Stimulated activated CD8-positive, alpha-beta memory T cell treated with anti-CD3 and anti-CD28 coated beads, Interleukin-4, amount 100 ng/mL, for 48 hours (primary cell): ENCODE measurements around the gene DYRK1A.

Experiments used
- DNase-seq: peaks from one replicate; pipeline ENCODE4 v3.0.0-alpha.2; 2020

The DYRK1A gene

GRCh38 chr21:37552496-37553029 is 186.0 kb downstream of the DYRK1A start:
- DNase-seq, result no peak

- no peak for DNase-seq
Observed at GRCh38 chr21:37553078-37553481, 186.5 kb downstream of the DYRK1A start.

GRCh38 chr21:37554661-37555379 is 188.2 kb downstream of the DYRK1A start:
- no peak for DNase-seq

- DNase-seq, result no peak
Observed at GRCh38 chr21:37555672-37556261, 189.2 kb downstream of the DYRK1A start.

- DNase-seq, result no peak
Observed at GRCh38 chr21:37557261-37557950, 190.8 kb downstream of the DYRK1A start.

DNA sequence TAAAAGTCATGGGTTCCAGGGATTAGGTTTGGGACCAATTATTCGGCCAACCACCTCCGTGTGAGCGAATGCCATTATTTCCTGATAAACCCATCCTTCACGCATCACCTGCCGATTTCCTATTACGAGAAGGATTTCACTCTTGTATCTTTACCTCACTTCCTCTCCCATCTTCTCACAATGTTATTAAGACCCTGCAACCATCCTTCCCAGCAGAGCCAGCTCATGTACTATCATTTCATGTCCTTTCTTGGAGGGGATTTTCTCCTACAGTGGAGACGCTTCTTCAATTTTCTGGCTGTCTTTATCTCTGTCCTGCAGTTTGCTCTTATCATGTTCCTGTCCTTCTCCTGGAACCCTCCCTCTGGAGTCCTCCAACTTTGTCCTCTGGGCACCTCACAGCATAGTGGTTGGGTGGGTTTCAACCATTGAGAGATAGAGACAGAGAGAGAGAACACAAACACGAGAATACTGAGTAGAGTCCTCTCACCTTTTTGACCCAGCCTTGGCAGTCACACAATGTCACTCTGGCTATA is 192.2 kb downstream of the DYRK1A start:
- no peak for DNase-seq

GRCh38 chr21:37560385-37560784 is 193.8 kb downstream of the DYRK1A start:
- DNase-seq, result no peak

DNA sequence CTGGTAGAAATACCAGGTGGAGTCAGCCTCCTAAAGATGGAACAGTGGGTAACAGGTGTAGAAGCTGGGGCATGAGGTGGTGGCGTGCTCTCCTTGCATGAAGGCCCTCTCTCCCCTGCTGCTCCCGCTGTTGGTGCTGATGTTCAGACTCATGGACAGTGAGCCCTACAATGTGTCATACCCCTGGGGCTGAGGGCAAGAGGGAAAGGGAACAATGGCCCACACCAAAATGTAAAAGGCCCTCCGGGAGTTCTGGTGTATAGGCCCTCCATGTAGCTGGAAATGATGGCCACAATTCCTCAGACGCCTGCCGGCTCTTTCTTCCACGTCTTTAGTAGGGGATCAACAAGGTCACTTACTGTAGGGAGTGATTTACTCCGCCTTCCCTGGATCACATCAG is 194.9 kb downstream of the DYRK1A start:
- DNase-seq, result no peak

DNA sequence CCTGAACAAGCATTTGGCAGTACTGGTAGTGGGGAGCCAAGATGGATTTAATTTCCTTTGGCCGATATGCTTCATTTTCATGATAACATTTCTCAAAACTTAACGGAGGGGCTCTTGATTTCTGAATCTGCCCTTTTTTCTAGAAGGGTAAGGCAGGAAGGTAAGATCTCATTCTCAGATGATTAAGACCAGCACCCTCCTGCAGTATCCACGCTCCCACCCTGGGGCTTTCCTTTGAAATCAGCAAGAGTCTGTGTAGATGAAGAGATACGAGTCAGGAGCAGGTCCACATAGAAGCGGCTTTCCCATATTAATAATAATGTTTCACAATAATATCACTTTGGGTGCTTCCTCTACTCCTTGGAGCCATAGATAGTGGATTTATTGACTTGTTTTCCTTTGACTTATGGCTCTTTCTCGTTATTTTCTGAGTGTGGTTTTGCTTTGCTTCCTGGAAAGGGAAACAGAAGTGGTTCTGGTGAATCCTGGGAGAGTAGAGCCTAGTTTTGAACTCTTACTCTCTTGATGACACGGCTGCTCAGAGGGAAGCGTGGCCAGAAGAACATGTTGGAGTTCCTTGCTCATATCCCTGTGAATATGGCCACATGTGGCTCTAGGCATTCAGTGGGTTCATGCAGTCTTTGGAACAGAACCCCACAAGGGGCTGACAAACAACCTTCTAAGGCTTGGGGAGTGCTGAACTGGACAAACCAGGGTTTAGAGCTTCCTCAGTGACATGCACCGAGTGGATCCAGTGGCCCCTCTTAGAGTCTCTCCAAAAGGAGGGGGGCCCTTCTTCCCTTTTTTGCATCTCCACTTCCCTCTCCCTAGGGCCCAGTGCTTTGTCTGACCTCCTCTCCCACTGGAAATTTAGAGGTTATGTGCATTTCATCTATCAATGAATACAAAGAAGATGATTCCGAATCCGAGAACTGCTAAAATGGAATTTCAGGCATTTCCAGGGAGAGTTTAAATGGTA is 195.7 kb downstream of the DYRK1A start:
- DNase-seq, result no peak

DNA sequence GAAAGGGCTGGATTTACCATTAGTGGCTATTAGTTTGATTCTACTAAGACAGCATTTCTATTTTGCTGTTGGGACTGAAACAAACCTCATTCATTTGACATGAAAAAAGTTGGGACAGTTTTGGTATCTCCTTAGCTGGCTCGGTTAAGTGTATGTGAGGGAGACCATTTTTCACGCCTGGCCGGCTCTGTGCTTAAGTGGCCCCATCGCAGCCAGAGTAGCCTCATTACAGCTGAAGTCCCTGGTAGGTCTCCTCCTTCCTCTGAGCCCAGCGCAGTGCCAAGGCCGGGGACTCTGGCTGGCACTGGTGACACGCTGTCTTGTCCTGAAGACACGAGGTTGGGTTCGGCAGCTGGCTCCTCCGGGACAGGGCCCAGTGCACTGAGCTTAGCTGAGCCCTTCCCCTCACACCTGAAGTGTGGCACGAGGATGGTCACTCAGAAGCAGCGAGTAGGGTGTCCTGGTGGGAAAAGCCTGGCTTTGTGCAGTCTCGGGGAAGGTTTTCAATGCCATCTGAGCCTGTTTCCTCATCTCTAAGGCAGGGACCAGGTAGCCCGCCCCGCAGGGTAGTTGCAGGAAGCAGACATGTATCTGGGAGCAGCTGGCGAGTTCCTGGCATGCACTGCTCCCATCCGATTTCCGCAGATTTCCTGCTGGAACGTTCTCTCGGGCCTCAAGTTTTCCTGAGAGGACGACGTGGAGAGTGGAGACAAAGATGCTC is 196.5 kb downstream of the DYRK1A start:
- DNase-seq, result peak; percentile 48

DNA sequence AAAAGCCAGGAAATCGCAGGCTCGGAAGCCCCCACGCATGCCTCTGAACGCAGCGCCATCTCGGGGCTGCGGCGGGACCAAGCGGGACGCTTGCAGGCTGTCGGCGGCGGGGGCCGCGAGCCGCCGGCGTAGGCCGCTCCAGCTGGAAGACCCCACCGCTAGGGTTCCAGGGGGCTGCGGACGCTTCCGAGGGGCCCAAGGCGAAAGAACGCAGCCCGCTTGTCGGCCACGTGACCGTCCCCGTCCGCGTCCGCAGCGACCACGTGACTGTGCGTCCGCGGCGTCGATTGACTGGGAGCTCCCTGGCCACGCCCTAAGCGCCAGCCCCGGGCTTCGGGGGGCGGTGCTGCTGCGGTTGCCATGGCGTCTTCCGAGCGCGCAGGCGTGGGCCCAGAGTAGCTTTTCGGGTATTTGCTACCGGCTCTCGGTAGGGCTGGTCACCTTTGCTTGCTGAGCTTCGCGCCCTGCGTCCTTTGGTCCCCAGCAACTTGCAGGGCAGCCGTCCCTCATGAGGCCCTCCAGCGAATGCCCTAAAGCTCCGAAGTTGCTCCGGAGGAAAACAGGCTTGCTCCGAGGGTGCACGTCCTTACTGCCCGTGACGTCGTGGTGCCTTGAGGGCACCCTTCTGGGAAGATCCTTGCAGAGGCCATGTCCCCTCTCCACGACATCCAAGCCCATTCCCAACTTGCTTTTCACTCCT is 197.2 kb downstream of the DYRK1A start:
- peak; percentile 92 for DNase-seq

- DNase-seq, result peak; percentile 91
Observed at GRCh38 chr21:37564341-37564923, 197.9 kb downstream of the DYRK1A start.

GRCh38 chr21:37564924-37565529 is 198.5 kb downstream of the DYRK1A start:
- no peak for DNase-seq

DNA sequence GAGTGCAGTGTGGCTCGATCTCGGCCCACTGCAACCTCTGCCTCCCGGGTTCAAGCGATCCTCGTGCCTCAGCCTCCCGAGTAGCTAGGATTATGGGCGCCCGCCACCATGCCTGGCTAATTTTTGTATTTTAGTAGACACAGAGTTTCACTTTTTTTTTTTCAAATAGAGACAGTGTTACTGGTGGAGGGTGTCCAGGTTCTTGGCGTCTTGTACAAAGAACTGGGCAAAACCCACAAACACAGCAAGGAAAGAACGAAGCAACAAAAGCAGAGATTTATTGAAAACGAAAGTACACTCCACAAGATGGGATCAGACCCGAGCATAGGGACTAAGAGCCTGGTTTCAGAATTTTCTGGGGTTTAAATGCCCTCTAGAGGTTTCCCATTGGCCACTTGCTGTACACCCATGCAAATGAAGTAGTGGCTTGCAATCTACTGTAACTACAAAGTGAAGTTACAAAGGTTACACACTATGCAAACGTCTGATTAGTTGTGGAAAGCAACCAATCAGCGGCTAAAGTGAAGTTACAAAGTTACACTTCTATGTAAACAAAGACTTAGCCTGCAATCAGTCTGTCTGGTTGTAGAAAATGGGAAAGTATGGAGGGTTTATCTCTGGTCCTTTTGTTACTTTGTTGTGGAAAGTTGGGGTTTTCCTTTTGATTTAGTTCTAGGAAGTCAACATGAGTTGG is 199.1 kb downstream of the DYRK1A start:
- no peak for DNase-seq

DNA sequence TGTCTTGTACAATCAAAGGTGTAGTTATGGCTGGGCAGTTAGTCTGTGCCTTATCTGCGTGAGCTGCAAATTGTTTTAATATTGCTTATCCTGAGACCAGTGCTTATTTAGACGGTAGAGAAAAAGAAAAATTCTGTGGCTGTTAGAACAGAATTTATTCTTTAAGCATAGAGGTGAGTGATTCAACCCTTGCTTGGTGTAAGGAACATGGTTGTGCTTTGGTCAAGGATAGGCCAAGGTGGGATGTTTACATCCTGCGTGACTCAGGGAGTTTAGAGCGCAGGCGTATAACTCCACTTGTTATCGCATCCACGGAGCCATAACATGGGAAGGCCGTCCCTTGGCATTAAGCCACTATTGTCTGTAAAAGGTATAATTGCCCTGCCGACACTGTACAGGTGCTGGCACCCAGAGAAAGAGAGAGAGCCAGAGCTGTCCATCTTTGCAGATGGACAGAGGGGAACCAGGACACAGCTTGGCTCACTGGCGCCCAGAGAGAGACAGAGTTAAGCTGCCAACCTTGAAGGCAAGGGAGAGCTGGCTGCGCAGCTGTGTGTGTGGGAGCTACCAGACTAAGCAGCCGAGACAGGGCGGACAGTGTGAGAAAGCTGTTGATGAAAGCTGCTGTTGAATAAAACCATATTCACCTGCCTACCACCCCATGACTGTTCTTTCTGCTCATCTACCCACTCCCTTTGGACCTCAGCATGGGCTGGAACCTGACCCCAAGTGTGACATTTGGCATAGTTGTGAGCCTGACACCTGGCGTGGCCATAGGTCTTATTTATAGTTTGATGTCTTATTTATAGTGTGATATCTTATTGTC is 200.4 kb downstream of the DYRK1A start:
- DNase-seq, result no peak

DNA sequence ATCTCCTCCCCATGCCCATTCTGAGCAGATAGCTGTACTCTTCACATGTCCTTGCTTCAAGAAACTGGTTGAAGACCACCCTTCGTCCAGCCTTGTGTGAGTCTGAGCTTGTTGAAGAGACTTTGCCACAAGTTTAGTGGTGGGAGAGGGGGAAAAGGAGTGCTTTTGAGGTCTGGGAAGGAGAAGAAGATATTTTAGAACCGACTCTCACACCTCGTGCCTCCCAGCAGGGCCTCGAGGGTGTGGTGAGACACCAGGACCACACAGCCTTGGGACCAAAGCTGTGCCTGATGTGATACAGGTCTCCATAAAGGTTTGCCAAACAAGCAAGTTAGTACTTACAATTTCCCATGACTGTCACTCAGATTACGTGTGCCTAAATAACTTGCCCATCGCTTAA is 201.8 kb downstream of the DYRK1A start:
- no peak for DNase-seq

DNA sequence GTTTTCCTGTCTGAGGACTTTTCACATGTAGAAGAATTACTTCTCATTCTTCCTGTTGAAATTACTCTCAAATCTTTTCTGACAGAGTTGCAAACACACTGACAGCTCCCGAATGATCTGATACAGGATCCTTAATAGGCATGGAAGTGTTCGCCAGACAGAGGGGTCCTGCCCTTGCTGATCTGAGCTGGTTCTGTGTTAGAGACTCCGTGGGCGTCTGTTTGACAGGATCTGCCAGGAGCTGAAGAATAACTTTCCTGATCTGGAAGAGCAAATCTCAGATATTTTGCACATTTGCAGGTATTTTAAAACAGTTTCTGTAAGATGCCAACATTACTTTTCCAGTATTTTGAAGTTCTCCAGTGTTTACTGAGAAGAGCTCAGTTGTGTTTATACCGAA is 202.3 kb downstream of the DYRK1A start:
- no peak for DNase-seq

DNA sequence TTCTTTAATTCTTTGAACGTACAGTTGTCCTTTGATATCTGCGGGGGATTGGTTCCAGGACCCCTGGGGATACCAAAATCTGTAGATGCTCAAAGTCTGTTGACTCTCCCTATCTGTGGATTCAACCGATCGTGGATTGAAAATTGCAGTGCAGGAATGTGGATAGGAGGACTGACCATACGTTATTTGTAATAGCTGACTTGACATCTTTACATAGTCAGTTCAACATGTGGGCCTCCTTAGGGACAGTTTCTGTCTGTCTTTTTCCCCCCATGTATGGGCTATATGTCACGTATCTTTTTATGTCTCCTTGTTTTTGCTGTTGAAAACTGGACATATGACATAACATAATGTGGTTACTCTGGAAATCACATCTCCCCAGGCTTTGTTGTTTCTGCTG is 204.9 kb downstream of the DYRK1A start:
- no peak for DNase-seq

- no peak for DNase-seq
Observed at GRCh38 chr21:37574316-37574715, 207.7 kb downstream of the DYRK1A start.
